Endothelial cell of umbilical vein (primary cell): ENCODE results near the gene NEDD4L. TPM values are rescaled to one million over a fixed set of nuclear protein-coding genes. Genes with fewer than 3 reads are reported as not detected.

Experiments used
- BruUV-seq: library from RNA; stranded (reverse); fragments of 400-500 nt; replicated peaks from 2 replicates; lab custom pipeline; 2021; lab: Mats Ljungman, UMichigan
- CTCF ChIA-PET: fragments of 300-600, 350-600 bp; sonication (Branson Sonifier 250); formaldehyde crosslinking; loops from one replicate; lab custom pipeline; 2021; ENCODE audit warnings: antibody characterized with exemption, inconsistent platforms; lab: Charles Lee
- POLR2A ChIA-PET: fragments of 300-600, 350-600 bp; sonication (Branson Sonifier 250); formaldehyde crosslinking; loops from one replicate; lab custom pipeline; 2021; ENCODE audit warnings: antibody characterized with exemption, inconsistent platforms; lab: Charles Lee
- DNase-seq: peaks from one replicate; pipeline ENCODE4 v3.0.0-alpha.2; 2011; ENCODE audit warnings: low read depth, low spot score
- FAIRE-seq: peaks from 2 replicates; lab custom pipeline; 2011; peaks lifted over from hg19 to GRCh38; lab: Jason Lieb, UNC
- H2AFZ ChIP-seq: 2 replicates; pipeline ENCODE4 v1.6.0; 2012; ENCODE audit warnings: low read depth, low read length, control low read depth, inconsistent platforms
- H3K27ac ChIP-seq: 2 replicates; pipeline ENCODE4 v1.5.1; 2011; ENCODE audit warnings: low read depth, mild to moderate bottlenecking, control low read depth, low read length, moderate library complexity; ENCODE audit not compliant: insufficient read depth
- H3K27me3 ChIP-seq, 2 experiments: 2 replicates each; pipeline versions ENCODE4 v1.6.0 to v1.6.1; 2011; ENCODE audit warnings: low read length in 2 of 2, mixed read lengths in 1 of 2; ENCODE audit not compliant: control insufficient read depth in 2 of 2, insufficient read depth in 2 of 2
- H3K36me3 ChIP-seq, 2 experiments: 2 replicates in 1 of 2; 3 replicates in 1 of 2; pipeline ENCODE4 v1.5.1; 2011; ENCODE audit warnings: low read length in 2 of 2, mild to moderate bottlenecking in 1 of 2, moderate library complexity in 1 of 2; ENCODE audit not compliant: control insufficient read depth in 2 of 2, insufficient read depth in 2 of 2; ENCODE audit errors: extremely low read depth in 1 of 2
- H3K4me1 ChIP-seq: 3 replicates; pipeline ENCODE4 v1.5.1; 2011; ENCODE audit warnings: mild to moderate bottlenecking, low read length; ENCODE audit not compliant: control insufficient read depth, insufficient read depth; ENCODE audit errors: extremely low read depth
- H3K4me2 ChIP-seq: 2 replicates; pipeline ENCODE4 v1.6.1; 2011; ENCODE audit warnings: low read length, control low read depth, mixed read lengths; ENCODE audit not compliant: insufficient read depth
- H3K4me3 ChIP-seq, 3 experiments: fragments of 200-600 bp in 1 of 3; sonication (generic), shearing (Covaris generic) in 1 of 3; replicated peaks in 1 of 3; 2 replicates each; pipeline ENCODE4 v1.5.1; 2011 to 2016; ENCODE audit warnings: control low read depth in 3 of 3, low read length in 3 of 3, mild to moderate bottlenecking in 2 of 3, inconsistent platforms in 1 of 3, low read depth in 1 of 3, moderate library complexity in 1 of 3; ENCODE audit not compliant: insufficient read depth in 1 of 3
- H3K79me2 ChIP-seq: 2 replicates; pipeline ENCODE4 v1.6.0; 2012; ENCODE audit warnings: low read length, inconsistent platforms; ENCODE audit not compliant: control insufficient read depth, insufficient read depth
- H3K9ac ChIP-seq: replicated peaks from 2 replicates; pipeline ENCODE3; 2011; ENCODE audit warnings: low read length, control low read depth; ENCODE audit not compliant: insufficient read depth; ENCODE audit errors: extremely low read depth
- H3K9me1 ChIP-seq: replicated peaks from 3 replicates; pipeline ENCODE4 v1.6.0; 2011; ENCODE audit warnings: mild to moderate bottlenecking, low read length; ENCODE audit not compliant: control insufficient read depth, insufficient read depth; ENCODE audit errors: extremely low read depth
- H3K9me3 ChIP-seq: replicated peaks from 2 replicates; pipeline ENCODE4 v1.5.1; 2012; ENCODE audit warnings: low read length, inconsistent platforms; ENCODE audit not compliant: control insufficient read depth, insufficient read depth
- H4K20me1 ChIP-seq: replicated peaks from 2 replicates; pipeline ENCODE3; 2011; ENCODE audit warnings: mild to moderate bottlenecking, low read length; ENCODE audit not compliant: control insufficient read depth, insufficient read depth; ENCODE audit errors: extremely low read depth
- CTCF ChIP-seq, 2 donors: IDR thresholded peaks; 1 replicate in 1 of 2; 2 replicates in 1 of 2; pipeline ENCODE4 v1.5.1; 2011; ENCODE audit warnings: low read length in 2 of 2, mild to moderate bottlenecking in 2 of 2, moderate library complexity in 2 of 2, control low read depth in 1 of 2, inconsistent platforms in 1 of 2, low read depth in 1 of 2; ENCODE audit not compliant: insufficient read depth in 1 of 2; ENCODE audit errors: extremely low read depth in 1 of 2
- POLR2A ChIP-seq: IDR thresholded peaks from 2 replicates; pipeline ENCODE4 v1.6.1; 2012; ENCODE audit warnings: low read depth, mild to moderate bottlenecking, control low read depth, low read length
- dilution Hi-C: fragments of 300-500 bp; cut with MboI; formaldehyde crosslinking; loops from one replicate; pipeline ENCODE4 v1.15.0; 2019; ENCODE audit warnings: low sequenced_read_pairs; ENCODE audit not compliant: extremely low pct_ligation_motif_present
- intact Hi-C: fragments of 100-400 bp; cut with micrococcal nuclease; formaldehyde crosslinking; loops from one replicate; pipeline ENCODE4 v1.10.0; 2022
- polyA plus RNA-seq, 4 experiments: library from polyadenylated mRNA; depleted of rRNA in 3 of 4; stranded (reverse) in 3 of 4; unstranded in 1 of 4; fragments of >200 nt; gene quantifications; 2 replicates each; pipeline versions ENCODE4 v1.2.1 to v1.2.3, GENCODE V29; 2011 to 2012; ENCODE audit warnings: missing spikeins in 1 of 4
- total RNA-seq: library from RNA; stranded (reverse); gene quantifications from 2 replicates; pipeline ENCODE4 v1.2.3, GENCODE V29; 2021
- TF ChIP-seq, protein P1 (sequence below): IDR thresholded peaks from 2 replicates; pipeline ENCODE4 v1.6.1; 2011; ENCODE audit not compliant: insufficient read depth, insufficient read length

NEDD4L gene
- total and polyA plus RNA-seq, 2 donors (not counting 3 experiments of a cell fraction or from before 2014, with no cell fraction given) = 20.5 to 78.9 TPM

- Histone ChIP-seq H3K4me3 (no peak overlapping the region), H3K36me3 (no peaks in the 10 kb centered on the region), H3K4me2 (no peak overlapping the region), H3K79me2 (no peaks in the 10 kb centered on the region), H3K9me1 (no peaks in the 10 kb centered on the region), H3K9ac (no peak overlapping the region), H3K9me3 (no peaks in the 10 kb centered on the region), H3K27me3 (no peaks in the 10 kb centered on the region), H2AFZ (no peak overlapping the region), H4K20me1 (no peaks in the 10 kb centered on the region), H3K27ac (no peak overlapping the region), H3K4me1 (peaks cover 2% of the 10 kb centered on the region)
- TF ChIP-seq, protein P1, sequence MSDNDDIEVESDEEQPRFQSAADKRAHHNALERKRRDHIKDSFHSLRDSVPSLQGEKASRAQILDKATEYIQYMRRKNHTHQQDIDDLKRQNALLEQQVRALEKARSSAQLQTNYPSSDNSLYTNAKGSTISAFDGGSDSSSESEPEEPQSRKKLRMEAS = no peak
- no peak for TF ChIP-seq POLR2A
- POLR2A ChIA-PET = no interaction called here
- DNase-seq (no peak), FAIRE-seq (no peak)
- no TSS peak for BruUV-seq
- CTCF ChIA-PET = interaction anchor here (0.7 to 3.8 kb wide), 32 partner anchors 10 to 508 kb away, joined by 3 to 28 read pairs (median 4); partner anchors contain the start of gene NEDD4L
- intact Hi-C loops (loop anchor here (5.0 to 10.0 kb wide), 2 partner anchors 187 to 630 kb away; no protein-coding TSS in a partner anchor), dilution Hi-C loops (no loop called here)
Observed at GRCh38 chr18:58135183-58135641, 91.2 kb downstream of the NEDD4L start.

- H3K9me3 ChIP-seq = no peaks in the 10 kb centered on the region
- peak overlapping the region; percentile 4 for H2AFZ ChIP-seq
- no peak overlapping the region for H3K9ac ChIP-seq
- H3K4me3 ChIP-seq = no peak overlapping the region
- H3K27ac ChIP-seq = no peak overlapping the region
- peak; percentile 69 for DNase-seq
- H3K36me3 ChIP-seq = no peaks in the 10 kb centered on the region
- H4K20me1 ChIP-seq = no peaks in the 10 kb centered on the region
- FAIRE-seq = peak; percentile 71
- CTCF ChIA-PET = interaction anchor here (0.6 to 3.8 kb wide), 35 partner anchors 9 to 508 kb away, joined by 3 to 28 read pairs (median 4); partner anchors contain the start of gene NEDD4L
- TF ChIP-seq, protein P1 = no peak
- TF ChIP-seq CTCF (IDR thresholded peaks at IDR 0.05; ENCODE audit: extremely low read depth in 1 of 2, insufficient read depth in 1 of 2, low read depth in 1 of 2, low read length in 2 of 2) = peak; percentile 85 to 91
- no peaks in the 10 kb centered on the region for H3K27me3 ChIP-seq
- no peaks in the 10 kb centered on the region for H3K79me2 ChIP-seq
- intact Hi-C loops = loop anchor here (1.0 to 10.0 kb wide), 6 partner anchors 41 to 629 kb away; no protein-coding TSS in a partner anchor
- BruUV-seq = no TSS peak
- peaks cover 2% of the 10 kb centered on the region for H3K4me1 ChIP-seq
- H3K4me2 ChIP-seq = no peak overlapping the region
- dilution Hi-C loops = no loop called here
- POLR2A ChIA-PET = no interaction called here
- H3K9me1 ChIP-seq = no peaks in the 10 kb centered on the region
Observed at GRCh38 chr18:58135701-58136331, 91.8 kb downstream of the NEDD4L start.
